ENCODE measurements around the gene ALPK1.

DNA sequence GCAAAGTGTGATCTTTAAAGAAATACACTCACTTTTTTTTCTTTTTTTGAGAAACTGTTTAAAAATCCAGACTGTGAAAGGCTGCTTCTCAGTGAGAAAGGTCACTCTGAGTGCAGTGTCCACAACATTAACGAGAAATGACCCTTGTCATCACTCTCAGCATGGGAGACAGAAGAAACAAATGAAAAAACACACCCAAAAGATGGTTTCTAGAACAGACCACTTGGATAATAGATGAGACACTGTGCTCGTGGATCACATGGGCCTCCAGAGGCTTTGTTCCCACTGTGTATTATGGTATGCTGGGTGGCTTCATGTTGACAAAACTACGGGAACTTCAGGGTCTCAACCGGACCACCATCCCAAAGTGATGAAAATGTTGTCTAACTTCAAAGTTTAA lies 153.9 kb downstream of the ALPK1 start:
- TF ChIP-seq POLR2AphosphoS5 (IDR thresholded peaks at IDR 0.05; ENCODE audit: low read depth, low read length) (no peak), SIN3A (IDR thresholded peaks at IDR 0.05; ENCODE audit: borderline replicate concordance, insufficient read depth, low read length) (no peak), TAF1 (IDR thresholded peaks at IDR 0.05; ENCODE audit: borderline replicate concordance, insufficient read depth, low read length) (no peak)
- TF ChIP-seq, protein P1, sequence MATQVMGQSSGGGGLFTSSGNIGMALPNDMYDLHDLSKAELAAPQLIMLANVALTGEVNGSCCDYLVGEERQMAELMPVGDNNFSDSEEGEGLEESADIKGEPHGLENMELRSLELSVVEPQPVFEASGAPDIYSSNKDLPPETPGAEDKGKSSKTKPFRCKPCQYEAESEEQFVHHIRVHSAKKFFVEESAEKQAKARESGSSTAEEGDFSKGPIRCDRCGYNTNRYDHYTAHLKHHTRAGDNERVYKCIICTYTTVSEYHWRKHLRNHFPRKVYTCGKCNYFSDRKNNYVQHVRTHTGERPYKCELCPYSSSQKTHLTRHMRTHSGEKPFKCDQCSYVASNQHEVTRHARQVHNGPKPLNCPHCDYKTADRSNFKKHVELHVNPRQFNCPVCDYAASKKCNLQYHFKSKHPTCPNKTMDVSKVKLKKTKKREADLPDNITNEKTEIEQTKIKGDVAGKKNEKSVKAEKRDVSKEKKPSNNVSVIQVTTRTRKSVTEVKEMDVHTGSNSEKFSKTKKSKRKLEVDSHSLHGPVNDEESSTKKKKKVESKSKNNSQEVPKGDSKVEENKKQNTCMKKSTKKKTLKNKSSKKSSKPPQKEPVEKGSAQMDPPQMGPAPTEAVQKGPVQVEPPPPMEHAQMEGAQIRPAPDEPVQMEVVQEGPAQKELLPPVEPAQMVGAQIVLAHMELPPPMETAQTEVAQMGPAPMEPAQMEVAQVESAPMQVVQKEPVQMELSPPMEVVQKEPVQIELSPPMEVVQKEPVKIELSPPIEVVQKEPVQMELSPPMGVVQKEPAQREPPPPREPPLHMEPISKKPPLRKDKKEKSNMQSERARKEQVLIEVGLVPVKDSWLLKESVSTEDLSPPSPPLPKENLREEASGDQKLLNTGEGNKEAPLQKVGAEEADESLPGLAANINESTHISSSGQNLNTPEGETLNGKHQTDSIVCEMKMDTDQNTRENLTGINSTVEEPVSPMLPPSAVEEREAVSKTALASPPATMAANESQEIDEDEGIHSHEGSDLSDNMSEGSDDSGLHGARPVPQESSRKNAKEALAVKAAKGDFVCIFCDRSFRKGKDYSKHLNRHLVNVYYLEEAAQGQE (IDR thresholded peaks at IDR 0.05; ENCODE audit: insufficient read depth in 1 of 2, low read depth in 2 of 2, low read length in 2 of 2): no peak
